ENCODE data around the gene BRICD5. TPM values are rescaled to one million over a fixed set of nuclear protein-coding genes. Genes with fewer than 3 reads are reported as not detected.
A peak's percentile ranks its signal among the peaks of the same experiment; 100 is the strongest.

The BRICD5 gene
- total and polyA plus RNA-seq, 2 of the 13 experiments (the other 11 are each of a cell fraction or from before 2014, with no cell fraction given) = 1.6 to 5.8 TPM

GRCh38 chr16:2210386-2211365 is at the start of gene BRICD5 (continued):
- TF ChIP-seq ZNF281 (CRISPR knock-in tag; IDR thresholded peaks at IDR 0.05; ENCODE audit: borderline replicate concordance) = peak; percentile 75
- TF ChIP-seq ZFX (CRISPR knock-in tag; IDR thresholded peaks at IDR 0.05; ENCODE audit: low read depth) = peak; percentile 66
- no peak for TF ChIP-seq CREB3 (CRISPR knock-in tag; IDR thresholded peaks at IDR 0.05)
- TF ChIP-seq ATAD3A (CRISPR knock-in tag; IDR thresholded peaks at IDR 0.05) = no peak
- TF ChIP-seq ZNF230 (CRISPR knock-in tag; IDR thresholded peaks at IDR 0.05) = 0 out of 2 replicates have a peak, but pooled peaks have one; percentile 12
- TF ChIP-seq KDM2A (CRISPR knock-in tag; IDR thresholded peaks at IDR 0.05; ENCODE audit: borderline replicate concordance, low read depth) = peak; percentile 84
- TF ChIP-seq GFI1 (CRISPR knock-in tag; IDR thresholded peaks at IDR 0.05; ENCODE audit: borderline replicate concordance) = no peak
- no peak for TF ChIP-seq ZBED4 (CRISPR knock-in tag; IDR thresholded peaks at IDR 0.05; ENCODE audit: borderline replicate concordance)
